Peyer's patch (tissue), 4 donors: ENCODE measurements around the gene BRICD5.

Source experiments
- CTCF ChIP-seq, 6 experiments: fragments of 450-650 bp in 4 of 6; fragments of 200-600 bp in 2 of 6; sonication (generic) in 1 of 6; IDR thresholded peaks; one replicate each; pipeline ENCODE4 v1.5.1; 2017 to 2019; ENCODE audit warnings: antibody characterized with exemption in 6 of 6, mild to moderate bottlenecking in 3 of 6, moderate library complexity in 1 of 6
- POLR2A ChIP-seq, 2 donors: fragments of 450-650 bp; IDR thresholded peaks; one replicate each; pipeline ENCODE4 v1.5.1; 2017; ENCODE audit warnings: antibody characterized with exemption in 2 of 2, mild to moderate bottlenecking in 2 of 2, moderate library complexity in 2 of 2

DNA sequence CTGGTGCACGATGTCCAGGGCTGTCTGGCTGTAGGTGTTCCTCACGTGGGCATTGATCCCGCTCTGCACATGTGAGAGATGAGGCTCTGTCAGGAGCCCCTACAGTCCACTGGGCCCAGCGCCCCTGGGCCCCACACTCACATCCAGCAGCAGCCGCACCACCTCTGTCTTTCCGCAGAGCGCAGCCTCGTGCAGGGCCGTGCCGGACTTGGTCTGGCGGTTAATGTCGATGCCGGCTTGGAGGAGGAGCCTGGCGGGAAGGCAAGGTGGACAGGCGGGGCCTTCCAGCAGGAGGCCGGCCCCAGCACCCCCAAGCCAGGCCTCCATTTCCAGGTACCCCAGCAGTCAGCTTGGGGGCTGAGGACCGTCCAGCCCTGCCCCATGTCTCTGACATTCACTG is 23.5 kb downstream of the BRICD5 start:
- no peak for TF ChIP-seq CTCF (IDR thresholded peaks at IDR 0.05)
- TF ChIP-seq POLR2A (IDR thresholded peaks at IDR 0.05): no peak
